ACC112 (cell line): ENCODE results near the gene AGER.
"Not testable (repeated sequence)": the region's sequence is repeated elsewhere in the genome, so short reads cannot be mapped to it uniquely, and the experiment has no call there.

ENCODE experiments used
- H2AFZ ChIP-seq: fragments of 200-600 bp; sonication (generic); one replicate; pipeline ENCODE4 v1.6.0; 2017; ENCODE audit warnings: antibody characterized with exemption, low read length; ENCODE audit not compliant: unreplicated experiment
- H3K27ac ChIP-seq: fragments of 200-600 bp; sonication (generic); 2 replicates; pipeline ENCODE4 v1.5.1; 2014; ENCODE audit warnings: low read depth, mild to moderate bottlenecking, antibody characterized with exemption, low read length, moderate library complexity
- H3K27me3 ChIP-seq: fragments of 200-600 bp; sonication (generic); 2 replicates; pipeline ENCODE4 v1.6.1; 2014; ENCODE audit warnings: mild to moderate bottlenecking, antibody characterized with exemption, low read length, moderate library complexity, mixed read lengths; ENCODE audit not compliant: insufficient read depth
- H3K36me3 ChIP-seq: fragments of 200-600 bp; sonication (generic); 2 replicates; pipeline ENCODE4 v1.6.1; 2016; ENCODE audit warnings: mild to moderate bottlenecking, antibody characterized with exemption, low read length, moderate library complexity, mixed read lengths; ENCODE audit not compliant: insufficient read depth
- H3K4me1 ChIP-seq: fragments of 200-600 bp; sonication (generic); one replicate; pipeline ENCODE4 v1.6.1; 2016; ENCODE audit warnings: low read length, mixed read lengths; ENCODE audit not compliant: insufficient read depth, unreplicated experiment, control insufficient read depth
- H3K4me3 ChIP-seq: fragments of 200-600 bp; sonication (generic); 2 replicates; pipeline ENCODE4 v1.5.1; 2014; ENCODE audit warnings: mild to moderate bottlenecking, low read depth, low read length
- H3K79me2 ChIP-seq: fragments of 200-600 bp; sonication (generic); one replicate; pipeline ENCODE4 v1.6.0; 2016; ENCODE audit warnings: low read length; ENCODE audit not compliant: control insufficient read depth, unreplicated experiment, insufficient read depth

AGER gene

GRCh38 chr6:32198866-32199265 lies 14.8 kb upstream of the AGER start:
- Histone ChIP-seq H3K27ac (no peak overlapping the region), H3K27me3 (no peaks in the 10 kb centered on the region), H3K36me3 (no peaks in the 10 kb centered on the region), H2AFZ (no peak overlapping the region), H3K79me2 (no peaks in the 10 kb centered on the region), H3K4me1 (peaks cover 12% of the 10 kb centered on the region), H3K4me3 (no peak overlapping the region)

- no peaks in the 10 kb centered on the region for H3K27me3 ChIP-seq
- no peaks in the 10 kb centered on the region for H3K36me3 ChIP-seq
Observed at GRCh38 chr6:32198345-32198696, 14.3 kb upstream of the AGER start.

GRCh38 chr6:32196682-32197616 lies 12.9 kb upstream of the AGER start:
- H2AFZ ChIP-seq: peak overlapping the region; percentile 28
- no peaks in the 10 kb centered on the region for H3K36me3 ChIP-seq
- H3K79me2 ChIP-seq: no peaks in the 10 kb centered on the region
- no peaks in the 10 kb centered on the region for H3K27me3 ChIP-seq
- peaks cover 22% of the 10 kb centered on the region for H3K4me1 ChIP-seq
- peak overlapping the region; percentile 98 for H3K27ac ChIP-seq
- H3K4me3 ChIP-seq: peak overlapping the region; percentile 85

More at GRCh38 chr6:32198345-32198696, 14.3 kb upstream of the AGER start:
- H3K4me1 ChIP-seq: peaks cover 12% of the 10 kb centered on the region
- H2AFZ ChIP-seq: no peak overlapping the region
- H3K79me2 ChIP-seq: no peaks in the 10 kb centered on the region
- no peak overlapping the region for H3K27ac ChIP-seq
- no peak overlapping the region for H3K4me3 ChIP-seq

- Histone ChIP-seq H3K27ac (peak overlapping the region; percentile 98), H3K4me3 (peak overlapping the region; percentile 85), H2AFZ (peak overlapping the region; percentile 28), H3K27me3 (no peaks in the 10 kb centered on the region), H3K36me3 (no peaks in the 10 kb centered on the region), H3K4me1 (peaks cover 23% of the 10 kb centered on the region), H3K79me2 (no peaks in the 10 kb centered on the region)
Observed at GRCh38 chr6:32195902-32196681, 12.0 kb upstream of the AGER start.

GRCh38 chr6:32195652-32195901 lies 11.5 kb upstream of the AGER start:
- Histone ChIP-seq H3K27me3 (no peaks in the 10 kb centered on the region), H3K4me1 (peaks cover 23% of the 10 kb centered on the region), H2AFZ (no peak overlapping the region), H3K4me3 (peak overlapping the region; percentile 85; the same call in 1 of the 2 replicates), H3K79me2 (no peaks in the 10 kb centered on the region), H3K27ac (peak overlapping the region; percentile 98; the same call in 1 of the 2 replicates), H3K36me3 (no peaks in the 10 kb centered on the region)

GRCh38 chr6:32194825-32195651 lies 11.0 kb upstream of the AGER start:
- Histone ChIP-seq H3K27me3 (no peaks in the 10 kb centered on the region), H2AFZ (peak overlapping the region; percentile 64), H3K79me2 (no peaks in the 10 kb centered on the region), H3K36me3 (no peaks in the 10 kb centered on the region), H3K4me1 (peaks cover 23% of the 10 kb centered on the region), H3K4me3 (peak overlapping the region; percentile 80), H3K27ac (peak overlapping the region; percentile 89)

GRCh38 chr6:32194388-32194787 lies 10.3 kb upstream of the AGER start:
- H3K27ac ChIP-seq: peak overlapping the region; percentile 89; the same call in 1 of the 2 replicates
- H3K36me3 ChIP-seq: no peaks in the 10 kb centered on the region
- H3K4me3 ChIP-seq: no peak overlapping the region; the same call in 1 of the 2 replicates
- H3K27me3 ChIP-seq: no peaks in the 10 kb centered on the region
- no peak overlapping the region for H2AFZ ChIP-seq
- peaks cover 4% of the 10 kb centered on the region for H3K79me2 ChIP-seq
- peaks cover 23% of the 10 kb centered on the region for H3K4me1 ChIP-seq

- H3K36me3 ChIP-seq, H3K27ac ChIP-seq, H3K4me3 ChIP-seq, H3K27me3 ChIP-seq: not testable (repeated sequence)
- peaks cover 13% of the 10 kb centered on the region for H3K79me2 ChIP-seq
- peaks cover 24% of the 10 kb centered on the region for H3K4me1 ChIP-seq
- peak overlapping the region; percentile 15 for H2AFZ ChIP-seq
Observed at GRCh38 chr6:32193096-32193495, 9.0 kb upstream of the AGER start.

- peaks cover 29% of the 10 kb centered on the region for H3K4me1 ChIP-seq
- H3K27me3 ChIP-seq: no peaks in the 10 kb centered on the region
- no peak within 1 kb of the TSS for H3K27ac ChIP-seq
- peaks cover 17% of the 10 kb centered on the region for H3K79me2 ChIP-seq
- H2AFZ ChIP-seq: peak within 1 kb of the TSS; percentile 15
- H3K4me3 ChIP-seq: peak within 1 kb of the TSS; percentile 22; the same call in 1 of the 2 replicates
- no peaks in the 10 kb centered on the region for H3K36me3 ChIP-seq
Observed at GRCh38 chr6:32192608-32193039, 8.6 kb upstream of the AGER start, which contains the start of gene GPSM3. Gene GPSM3, minus strand, starts transcription at chr6:32192643. Its CDS starts 130 bp downstream, at chr6:32192513.
